Measurements from ENCODE around the gene WDR4.
"Not testable (repeated sequence)": the region's sequence is repeated elsewhere in the genome, so short reads cannot be mapped to it uniquely, and the experiment has no call there.

Gene WDR4

DNA sequence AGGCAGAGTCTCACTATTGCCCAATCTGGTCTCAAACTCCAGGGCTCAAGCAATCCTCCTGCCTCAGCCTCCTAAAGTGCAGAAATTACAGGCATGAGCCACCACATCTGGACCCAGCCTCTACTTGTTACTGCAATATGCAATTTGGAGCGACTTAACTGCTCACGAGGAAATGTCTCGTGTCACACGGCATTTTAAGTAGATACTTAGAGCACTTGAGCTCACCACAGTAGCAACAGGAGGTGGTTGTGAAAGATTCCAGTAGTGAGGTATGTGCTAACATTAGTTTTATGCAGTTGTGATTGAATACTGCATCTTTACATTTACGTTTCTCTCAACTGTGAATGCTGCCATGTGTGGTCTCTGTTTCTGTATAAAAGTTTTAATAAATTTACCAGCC lies 8.0 kb upstream of the WDR4 start:
- Histone ChIP-seq H3K27me3 (ENCODE audit: insufficient read depth, low read depth, severe bottlenecking) (no peaks in the 10 kb centered on the region), H3K9me3 (ENCODE audit: severe bottlenecking) (no peaks in the 10 kb centered on the region), H3K4me3 (ENCODE audit: low read depth, low read length) (no peak overlapping the region), H3K27ac (no peak overlapping the region), H3K36me3 (peaks cover 4% of the 10 kb centered on the region)
- DNase-seq: no peak
- TF ChIP-seq, protein P1, sequence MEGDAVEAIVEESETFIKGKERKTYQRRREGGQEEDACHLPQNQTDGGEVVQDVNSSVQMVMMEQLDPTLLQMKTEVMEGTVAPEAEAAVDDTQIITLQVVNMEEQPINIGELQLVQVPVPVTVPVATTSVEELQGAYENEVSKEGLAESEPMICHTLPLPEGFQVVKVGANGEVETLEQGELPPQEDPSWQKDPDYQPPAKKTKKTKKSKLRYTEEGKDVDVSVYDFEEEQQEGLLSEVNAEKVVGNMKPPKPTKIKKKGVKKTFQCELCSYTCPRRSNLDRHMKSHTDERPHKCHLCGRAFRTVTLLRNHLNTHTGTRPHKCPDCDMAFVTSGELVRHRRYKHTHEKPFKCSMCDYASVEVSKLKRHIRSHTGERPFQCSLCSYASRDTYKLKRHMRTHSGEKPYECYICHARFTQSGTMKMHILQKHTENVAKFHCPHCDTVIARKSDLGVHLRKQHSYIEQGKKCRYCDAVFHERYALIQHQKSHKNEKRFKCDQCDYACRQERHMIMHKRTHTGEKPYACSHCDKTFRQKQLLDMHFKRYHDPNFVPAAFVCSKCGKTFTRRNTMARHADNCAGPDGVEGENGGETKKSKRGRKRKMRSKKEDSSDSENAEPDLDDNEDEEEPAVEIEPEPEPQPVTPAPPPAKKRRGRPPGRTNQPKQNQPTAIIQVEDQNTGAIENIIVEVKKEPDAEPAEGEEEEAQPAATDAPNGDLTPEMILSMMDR (IDR thresholded peaks at IDR 0.05; ENCODE audit: low read depth, low read length): no peak

DNA sequence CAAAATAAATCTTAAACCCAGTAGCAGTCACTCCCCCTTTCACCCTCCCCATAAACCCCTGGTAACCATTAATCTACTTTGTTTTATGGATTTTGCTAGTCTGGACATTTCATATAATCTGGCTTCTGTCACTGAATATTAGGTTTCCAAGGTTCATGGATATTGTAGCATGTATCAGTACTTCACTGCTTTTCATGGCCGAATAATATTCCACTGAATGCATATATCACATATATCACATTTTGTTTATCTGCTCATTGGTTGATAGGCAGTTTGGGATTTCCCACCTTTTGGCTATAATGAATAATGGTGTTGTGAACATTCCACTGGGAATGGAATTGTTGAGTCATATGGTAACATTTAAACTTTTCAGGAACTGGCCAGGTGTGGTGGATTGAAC lies 4.6 kb upstream of the WDR4 start:
- no peaks in the 10 kb centered on the region for H3K27me3 ChIP-seq (ENCODE audit: insufficient read depth, low read depth, severe bottlenecking)
- no peak overlapping the region for H3K27ac ChIP-seq
- H3K4me3 ChIP-seq (ENCODE audit: low read depth, low read length): no peak overlapping the region
- peaks cover 8% of the 10 kb centered on the region for H3K36me3 ChIP-seq
- TF ChIP-seq, protein P1 (IDR thresholded peaks at IDR 0.05; ENCODE audit: low read depth, low read length): no peak
- DNase-seq: no peak
- no peaks in the 10 kb centered on the region for H3K9me3 ChIP-seq (ENCODE audit: severe bottlenecking)

DNA sequence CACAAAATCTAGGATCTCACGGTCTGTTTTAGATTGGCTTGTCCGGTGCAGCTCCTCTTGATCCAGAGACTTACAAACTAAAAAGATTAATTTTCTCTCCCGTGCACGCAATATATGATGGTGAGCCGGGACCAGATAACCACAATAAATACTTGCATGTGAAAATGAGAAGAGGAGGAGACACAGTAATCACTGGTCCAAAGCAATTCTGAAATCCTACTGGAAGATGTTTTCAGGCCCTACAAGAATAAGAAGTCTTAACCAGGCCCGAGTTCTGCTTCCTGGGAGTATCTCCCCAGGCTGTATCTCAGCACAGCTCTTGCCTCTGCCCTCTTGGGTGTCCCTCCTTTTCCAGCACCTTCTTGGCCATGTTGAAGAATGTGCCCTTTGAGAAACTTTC lies 1.0 kb upstream of the WDR4 start:
- Histone ChIP-seq H3K36me3 (peaks cover 21% of the 10 kb centered on the region), H3K27me3 (ENCODE audit: insufficient read depth, low read depth, severe bottlenecking) (no peaks in the 10 kb centered on the region), H3K27ac (no peak overlapping the region), H3K4me3 (ENCODE audit: low read depth, low read length) (no peak overlapping the region), H3K9me3 (ENCODE audit: severe bottlenecking) (no peaks in the 10 kb centered on the region)
- TF ChIP-seq, protein P1 (IDR thresholded peaks at IDR 0.05; ENCODE audit: low read depth, low read length): no peak
- no peak for DNase-seq

DNA sequence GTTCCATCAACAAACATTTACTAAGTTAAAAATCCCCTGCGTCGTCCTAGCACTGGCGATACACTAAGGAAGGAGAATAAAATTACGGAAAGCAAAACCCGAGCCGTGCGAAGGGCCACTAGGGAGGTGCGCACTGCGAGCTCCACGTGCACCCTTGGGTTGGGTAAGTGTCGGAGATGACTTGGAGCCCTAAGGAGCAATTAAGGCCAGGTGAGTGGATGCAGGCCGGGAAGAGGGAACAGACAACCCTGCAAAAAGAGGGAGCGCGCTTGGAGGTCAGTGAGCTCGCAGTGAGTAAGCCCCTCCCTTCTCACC lies 704 bp downstream of the WDR4 start:
- TF ChIP-seq, protein P1 (IDR thresholded peaks at IDR 0.05; ENCODE audit: low read depth, low read length): no peak
- DNase-seq: no peak
- Histone ChIP-seq H3K27ac (peak overlapping the region; percentile 92), H3K36me3 (peaks cover 28% of the 10 kb centered on the region), H3K4me3 (ENCODE audit: low read depth, low read length) (peak overlapping the region; percentile 90), H3K9me3 (ENCODE audit: severe bottlenecking) (no peaks in the 10 kb centered on the region), H3K27me3 (ENCODE audit: insufficient read depth, low read depth, severe bottlenecking) (no peaks in the 10 kb centered on the region)

DNA sequence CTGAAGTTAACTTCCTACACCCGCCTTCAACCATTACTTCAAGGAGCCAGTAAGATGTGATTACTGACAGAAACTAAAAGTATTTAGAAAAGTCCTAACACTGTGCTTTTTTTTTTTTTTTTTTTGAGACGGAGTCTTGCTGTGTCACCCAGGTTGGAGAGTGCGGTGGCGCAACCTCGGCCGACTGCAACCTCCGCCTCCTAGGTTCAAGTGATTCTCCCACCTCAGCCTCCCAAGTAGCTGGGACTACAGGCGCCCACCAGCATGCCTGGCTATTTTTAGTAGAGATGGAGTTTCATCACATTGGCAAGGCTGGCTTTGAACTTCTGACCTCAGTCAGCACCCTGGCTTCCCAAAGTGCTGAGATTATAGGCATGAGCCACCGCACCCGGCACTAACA lies 3.5 kb downstream of the WDR4 start:
- not testable (repeated sequence) for DNase-seq

DNA sequence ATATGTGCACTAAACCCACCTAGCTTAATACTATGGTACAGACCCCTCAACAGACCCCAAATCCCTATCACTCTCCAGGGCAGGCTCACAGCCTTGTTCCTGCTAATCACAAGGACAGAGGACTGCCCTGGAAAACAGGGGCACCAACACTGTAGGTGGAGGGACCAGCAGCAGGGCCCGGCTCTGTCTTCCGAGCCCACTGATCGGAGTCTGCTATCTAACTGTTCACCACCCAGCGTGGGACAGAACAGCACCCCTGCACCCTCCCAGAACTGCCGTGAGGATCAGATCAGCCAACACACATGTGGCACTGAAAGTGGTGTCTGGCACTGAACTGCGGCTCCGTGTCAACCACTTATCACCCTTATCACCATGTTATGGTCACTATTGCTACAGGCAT lies 6.2 kb downstream of the WDR4 start:
- no peak overlapping the region for H3K4me3 ChIP-seq (ENCODE audit: low read depth, low read length)
- H3K27ac ChIP-seq: peak overlapping the region; percentile 54
- TF ChIP-seq, protein P1 (IDR thresholded peaks at IDR 0.05; ENCODE audit: low read depth, low read length): no peak
- peaks cover 78% of the 10 kb centered on the region for H3K36me3 ChIP-seq
- no peak for DNase-seq
- H3K27me3 ChIP-seq (ENCODE audit: insufficient read depth, low read depth, severe bottlenecking): no peaks in the 10 kb centered on the region
- H3K9me3 ChIP-seq (ENCODE audit: severe bottlenecking): no peaks in the 10 kb centered on the region

More for the DNA sequence above, 3.5 kb downstream of the WDR4 start:
- H3K27me3 ChIP-seq (ENCODE audit: insufficient read depth, low read depth, severe bottlenecking); H3K27ac ChIP-seq; H3K4me3 ChIP-seq (ENCODE audit: low read depth, low read length); H3K9me3 ChIP-seq (ENCODE audit: severe bottlenecking): not testable (repeated sequence)
- H3K36me3 ChIP-seq: peaks cover 56% of the 10 kb centered on the region

Measured in WERI-Rb-1 (cell line).